Ectodermal cell (in vitro differentiated cells): ENCODE data around the gene UPF1.

ENCODE experiments used
- H3K27ac ChIP-seq: 2 replicates; pipeline ENCODE4 v1.7.0; 2013; ENCODE audit warnings: mild to moderate bottlenecking, low read depth, low read length; ENCODE audit not compliant: insufficient read depth, poor library complexity, severe bottlenecking
- H3K27me3 ChIP-seq: 2 replicates; pipeline ENCODE4 v1.7.0; 2013; ENCODE audit warnings: mild to moderate bottlenecking, low read length; ENCODE audit not compliant: insufficient read depth, control insufficient read depth, poor library complexity, severe bottlenecking
- H3K36me3 ChIP-seq: one replicate; pipeline ENCODE4 v1.7.0; 2013; ENCODE audit warnings: low read length; ENCODE audit not compliant: control insufficient read depth, insufficient read depth
- H3K4me1 ChIP-seq: one replicate; pipeline ENCODE4 v1.7.0; 2013; ENCODE audit warnings: low read length; ENCODE audit not compliant: control insufficient read depth, insufficient read depth
- H3K4me3 ChIP-seq: 2 replicates; pipeline ENCODE4 v1.7.0; 2013; ENCODE audit warnings: low read depth, low read length, control low read depth; ENCODE audit not compliant: insufficient read depth
- H3K9me3 ChIP-seq: 2 replicates; pipeline ENCODE4 v1.7.0; 2013; ENCODE audit warnings: mild to moderate bottlenecking, low read length, moderate library complexity; ENCODE audit not compliant: control insufficient read depth
- WGBS, 2 experiments: methylation state at CpG; one replicate each; pipeline ENCODE4 v1.1.7; 2013; ENCODE audit warnings: missing lambda C conversion rate in 2 of 2; 5-methylcytosine and 5-hydroxymethylcytosine counted together

The UPF1 gene

GRCh38 chr19:18865106-18865972 lies 33.6 kb downstream of the UPF1 start:
- no peaks in the 10 kb centered on the region for H3K9me3 ChIP-seq
- H3K27ac ChIP-seq: no peak overlapping the region
- H3K36me3 ChIP-seq: peaks cover 47% of the 10 kb centered on the region
- 95 to 96% methylated on average over 27 of the region's 27 CpGs for WGBS, 2 experiments
- no peaks in the 10 kb centered on the region for H3K27me3 ChIP-seq
- no peak overlapping the region for H3K4me3 ChIP-seq
- H3K4me1 ChIP-seq: no peaks in the 10 kb centered on the region

GRCh38 chr19:18865973-18866799 lies 34.4 kb downstream of the UPF1 start:
- H3K9me3 ChIP-seq: no peaks in the 10 kb centered on the region
- no peaks in the 10 kb centered on the region for H3K4me1 ChIP-seq
- peaks cover 39% of the 10 kb centered on the region for H3K36me3 ChIP-seq
- 42 to 44% methylated on average over 37 to 38 of the region's 38 CpGs for WGBS, 2 experiments
- H3K27ac ChIP-seq: no peak overlapping the region
- H3K27me3 ChIP-seq: no peaks in the 10 kb centered on the region
- H3K4me3 ChIP-seq: no peak overlapping the region

GRCh38 chr19:18866800-18867123 lies 35.0 kb downstream of the UPF1 start:
- Histone ChIP-seq H3K9me3 (no peaks in the 10 kb centered on the region), H3K4me1 (no peaks in the 10 kb centered on the region), H3K27ac (no peak overlapping the region), H3K4me3 (no peak overlapping the region), H3K27me3 (no peaks in the 10 kb centered on the region), H3K36me3 (peaks cover 34% of the 10 kb centered on the region)
- 86 to 90% methylated on average over 17 of the region's 17 CpGs for WGBS, 2 experiments

GRCh38 chr19:18867199-18867598 lies 35.4 kb downstream of the UPF1 start:
- no peak overlapping the region for H3K27ac ChIP-seq

GRCh38 chr19:18867751-18868150 lies 36.0 kb downstream of the UPF1 start:
- Histone ChIP-seq H3K4me3 (no peak overlapping the region), H3K4me1 (no peaks in the 10 kb centered on the region), H3K36me3 (peaks cover 26% of the 10 kb centered on the region), H3K9me3 (no peaks in the 10 kb centered on the region), H3K27me3 (no peaks in the 10 kb centered on the region), H3K27ac (no peak overlapping the region)
- WGBS, 2 experiments: 93 to 96% methylated on average over 23 of the region's 23 CpGs

More at GRCh38 chr19:18867199-18867598, 35.4 kb downstream of the UPF1 start:
- no peaks in the 10 kb centered on the region for H3K27me3 ChIP-seq
- H3K4me3 ChIP-seq: no peak overlapping the region
- H3K36me3 ChIP-seq: peaks cover 30% of the 10 kb centered on the region
- 95 to 96% methylated on average over 23 of the region's 23 CpGs for WGBS, 2 experiments
- H3K4me1 ChIP-seq: no peaks in the 10 kb centered on the region
- H3K9me3 ChIP-seq: no peaks in the 10 kb centered on the region

- Histone ChIP-seq H3K4me3 (no peak overlapping the region), H3K4me1 (no peaks in the 10 kb centered on the region), H3K27ac (no peak overlapping the region), H3K9me3 (no peaks in the 10 kb centered on the region), H3K36me3 (peaks cover 24% of the 10 kb centered on the region), H3K27me3 (no peaks in the 10 kb centered on the region)
- WGBS, 2 experiments: 97% methylated on average over 77 of the region's 77 CpGs
Measured at GRCh38 chr19:18868380-18869022, 36.7 kb downstream of the UPF1 start.

DNA sequence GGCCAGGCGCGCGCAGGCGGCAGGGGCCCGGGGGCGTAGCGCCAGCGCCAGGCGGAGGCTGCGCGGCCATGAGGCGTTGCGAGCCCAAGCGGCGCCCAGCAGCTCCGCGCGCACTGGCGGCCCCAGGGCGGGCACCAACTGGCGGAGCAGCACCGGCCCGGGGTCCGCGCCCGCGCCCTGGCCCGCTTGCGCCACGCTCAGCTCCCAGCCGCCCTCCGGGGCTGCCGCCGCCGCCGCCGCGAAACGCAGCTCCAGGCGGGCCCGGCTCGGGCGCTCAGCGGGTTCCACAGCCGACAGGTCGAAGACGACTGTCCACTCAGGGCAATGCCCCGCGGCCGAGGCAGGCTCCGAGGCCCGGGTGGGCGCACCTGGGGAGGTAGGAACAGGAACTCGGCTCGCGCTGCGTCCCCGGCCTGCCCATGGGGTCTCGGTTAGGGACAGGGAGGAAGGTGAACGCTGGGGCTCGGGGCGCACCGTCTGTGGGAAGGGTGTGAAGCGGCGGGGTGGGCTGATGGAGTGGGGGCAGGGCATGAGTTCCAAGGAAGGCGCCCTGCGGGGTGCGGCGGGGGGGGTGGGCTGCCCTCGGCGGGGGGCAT lies 37.4 kb downstream of the UPF1 start:
- Histone ChIP-seq H3K27me3 (no peaks in the 10 kb centered on the region), H3K9me3 (no peaks in the 10 kb centered on the region), H3K4me3 (no peak overlapping the region), H3K27ac (no peak overlapping the region), H3K36me3 (peaks cover 20% of the 10 kb centered on the region), H3K4me1 (no peaks in the 10 kb centered on the region)
- 96 to 97% methylated on average over 71 of the region's 71 CpGs for WGBS, 2 experiments

DNA sequence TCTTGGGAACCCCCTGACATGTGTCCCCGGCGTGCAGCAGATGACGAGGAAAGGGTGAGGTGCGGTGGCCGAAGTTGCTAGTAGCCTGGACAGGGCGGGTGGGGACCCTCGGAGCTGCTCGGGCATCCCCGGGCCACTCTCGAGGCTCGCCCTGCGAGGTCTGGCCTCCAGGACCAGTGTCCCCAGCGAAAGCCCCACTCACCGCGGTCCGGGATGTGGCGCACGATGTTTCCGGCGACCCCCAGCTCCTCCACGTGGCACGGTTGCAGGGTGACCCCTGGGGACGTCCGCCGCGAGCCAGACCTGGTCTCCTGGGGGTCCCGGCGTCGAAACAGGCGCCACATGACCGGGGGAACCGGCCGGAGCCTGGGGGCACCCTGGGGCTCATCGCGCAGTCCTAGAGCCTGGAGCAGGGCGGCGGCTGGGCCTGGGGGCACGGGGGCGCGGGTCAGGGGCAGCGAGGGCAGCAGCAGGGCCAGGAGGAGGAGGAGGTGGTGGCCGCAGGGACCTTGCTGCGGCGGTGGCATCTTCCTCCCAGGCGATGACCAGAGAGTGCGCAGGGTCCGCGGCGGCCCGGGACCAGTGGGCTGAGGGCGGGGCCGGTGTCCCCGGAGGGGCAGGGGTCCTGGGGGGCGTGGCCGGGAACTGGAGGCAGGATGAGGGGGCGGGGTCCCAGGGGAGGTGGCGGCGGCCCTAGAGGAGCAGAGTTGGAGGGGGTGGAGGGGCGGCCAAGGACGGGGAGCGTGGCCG lies 38.2 kb downstream of the UPF1 start:
- Histone ChIP-seq H3K36me3 (peaks cover 20% of the 10 kb centered on the region), H3K9me3 (no peaks in the 10 kb centered on the region), H3K4me3 (no peak overlapping the region), H3K27me3 (no peaks in the 10 kb centered on the region), H3K27ac (no peak overlapping the region), H3K4me1 (no peaks in the 10 kb centered on the region)
- 92% methylated on average over 62 of the region's 62 CpGs for WGBS, 2 experiments

- no peaks in the 10 kb centered on the region for H3K27me3 ChIP-seq
- no peak overlapping the region for H3K4me3 ChIP-seq
- H3K27ac ChIP-seq: no peak overlapping the region
- WGBS, 2 experiments: 87 to 89% methylated on average over 25 of the region's 25 CpGs
- H3K36me3 ChIP-seq: peaks cover 13% of the 10 kb centered on the region
- H3K9me3 ChIP-seq: no peaks in the 10 kb centered on the region
- no peaks in the 10 kb centered on the region for H3K4me1 ChIP-seq
Measured at GRCh38 chr19:18870531-18871172, 38.9 kb downstream of the UPF1 start.
